Activated CD4-positive, alpha-beta T cell treated with anti-CD3 and anti-CD28 coated beads for 1 hour (primary cell): ENCODE results near the gene ANKRD30BL.
"Not testable (repeated sequence)": the region's sequence is repeated elsewhere in the genome, so short reads cannot be mapped to it uniquely, and the experiment has no call there.

Experiments used
- DNase-seq: peaks from one replicate; pipeline ENCODE4 v3.0.0-alpha.2; 2020

Gene ANKRD30BL

GRCh38 chr2:132161161-132162124 lies at the start of gene ANKRD30BL:
Gene ANKRD30BL (minus strand): TSS chr2:132161952. CDS start chr2:132161705, 247 bp downstream.
- DNase-seq: not testable (repeated sequence)

- not testable (repeated sequence) for DNase-seq
Measured at GRCh38 chr2:132202866-132203265, 41.1 kb upstream of the ANKRD30BL start.

- not testable (repeated sequence) for DNase-seq
Measured at GRCh38 chr2:132192854-132193253, 31.1 kb upstream of the ANKRD30BL start.

- not testable (repeated sequence) for DNase-seq
Measured at GRCh38 chr2:132167100-132167499, 5.3 kb upstream of the ANKRD30BL start.

- DNase-seq: not testable (repeated sequence)
Measured at GRCh38 chr2:132162125-132162660, 441 bp upstream of the ANKRD30BL start.

GRCh38 chr2:132146774-132147173 lies 15.0 kb downstream of the ANKRD30BL start:
- not testable (repeated sequence) for DNase-seq
